Endodermal cell (in vitro differentiated cells): ENCODE data around the gene PDE4A. TPM values are rescaled to one million over a fixed set of nuclear protein-coding genes. Genes with fewer than 3 reads are reported as not detected.

ENCODE experiments used
- DNase-seq: peaks from one replicate; pipeline ENCODE4 v3.0.0-alpha.2; 2017
- H3K27ac ChIP-seq: 2 replicates; pipeline ENCODE4 v1.5.1; 2013; ENCODE audit warnings: mild to moderate bottlenecking, low read depth, low read length, moderate library complexity
- H3K27me3 ChIP-seq: 2 replicates; pipeline ENCODE4 v1.6.1; 2013; ENCODE audit warnings: mild to moderate bottlenecking, low read length, moderate library complexity; ENCODE audit not compliant: insufficient read depth, control insufficient read depth, poor library complexity, severe bottlenecking
- H3K36me3 ChIP-seq: 2 replicates; pipeline ENCODE4 v1.7.0; 2013; ENCODE audit warnings: mild to moderate bottlenecking, low read length, moderate library complexity; ENCODE audit not compliant: control insufficient read depth, insufficient read depth
- H3K4me1 ChIP-seq: one replicate; pipeline ENCODE4 v1.7.0; 2013; ENCODE audit warnings: low read length; ENCODE audit not compliant: control insufficient read depth, insufficient read depth
- H3K4me3 ChIP-seq: 2 replicates; pipeline ENCODE4 v1.5.1; 2013; ENCODE audit warnings: mild to moderate bottlenecking, low read length, moderate library complexity
- H3K9ac ChIP-seq: 2 replicates; pipeline ENCODE4 v1.6.1; 2013; ENCODE audit warnings: mild to moderate bottlenecking, low read length, moderate library complexity; ENCODE audit not compliant: poor library complexity, severe bottlenecking; ENCODE audit errors: extremely low read depth
- H3K9me3 ChIP-seq: 2 replicates; pipeline ENCODE4 v1.6.1; 2013; ENCODE audit warnings: mild to moderate bottlenecking, low read length, moderate library complexity; ENCODE audit not compliant: control insufficient read depth
- H3K27ac Mint-ChIP-seq: 2 replicates; pipeline ENCODE4 v1.8.0; 2020; ENCODE audit warnings: mixed read lengths
- H3K27me3 Mint-ChIP-seq: 2 replicates; pipeline ENCODE4 v1.8.0; 2021; ENCODE audit warnings: mild to moderate bottlenecking, mixed read lengths; ENCODE audit not compliant: insufficient read depth
- H3K36me3 Mint-ChIP-seq: 2 replicates; pipeline ENCODE4 v1.8.0; 2020; ENCODE audit warnings: low read depth, mixed read lengths
- H3K4me1 Mint-ChIP-seq: 2 replicates; pipeline ENCODE4 v1.8.0; 2020; ENCODE audit warnings: mixed read lengths
- H3K4me3 Mint-ChIP-seq: 2 replicates; pipeline ENCODE4 v1.8.0; 2020; ENCODE audit warnings: mild to moderate bottlenecking, moderate library complexity, mixed read lengths
- H3K9me3 Mint-ChIP-seq: 2 replicates; pipeline ENCODE4 v1.8.0; 2020; ENCODE audit warnings: mild to moderate bottlenecking, mixed read lengths
- WGBS, 2 experiments: methylation state at CpG; one replicate each; pipeline versions ENCODE4 v1.1.5 to v1.1.7; 2013; ENCODE audit warnings: missing lambda C conversion rate in 2 of 2, mixed read lengths in 1 of 2; ENCODE audit not compliant: insufficient coverage in 1 of 2, insufficient read length in 1 of 2; 5-methylcytosine and 5-hydroxymethylcytosine counted together
- total RNA-seq, 2 donors: library from RNA; stranded (reverse); fragmentation: NEBNext Ultra II Directional in 1 of 2; extraction: Animal tissue kit (Norgen Biotek cat#: 25700) in 1 of 2; gene quantifications; 2 replicates in 1 of 2; 3 replicates in 1 of 2; pipeline ENCODE4 v1.2.1, GENCODE V29; 2021
- TF ChIP-seq, protein P1 (sequence below): fragments of 200-600 bp; sonication (generic); conservative IDR thresholded peaks from 2 replicates; pipeline ENCODE4 v1.5.0; 2021; ENCODE audit warnings: antibody characterized with exemption, mild to moderate bottlenecking

PDE4A gene
- total RNA-seq, 2 donors from 2014 or later: 1.7 to 2.6 TPM

DNA sequence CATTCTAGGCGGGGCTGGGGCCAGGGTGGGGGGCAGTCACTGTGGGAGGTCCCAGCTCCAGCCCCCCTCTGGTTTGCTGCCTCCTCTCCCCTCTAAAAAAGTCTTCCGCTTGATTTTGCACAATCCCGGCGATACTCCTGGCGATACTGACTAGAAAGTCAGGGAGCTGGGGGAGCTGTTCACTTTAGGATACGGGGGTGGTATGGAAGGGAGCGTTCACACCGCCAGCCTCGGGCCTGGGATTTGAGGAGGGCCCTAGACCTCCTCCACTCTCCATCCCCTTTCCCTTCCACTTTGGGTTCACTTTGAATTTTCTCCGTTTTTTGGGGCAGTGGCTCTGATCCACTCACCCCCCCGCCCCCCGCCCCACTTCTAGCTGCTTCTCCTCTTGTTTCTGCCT is 47.8 kb downstream of the PDE4A start:
- Mint-ChIP-seq H3K4me1 (no peaks in the 10 kb centered on the region), H3K4me3 (no peak overlapping the region), H3K36me3 (no peaks in the 10 kb centered on the region), H3K27ac (no peak overlapping the region), H3K27me3 (no peaks in the 10 kb centered on the region), H3K9me3 (no peaks in the 10 kb centered on the region)
- 78 to 89% methylated on average over 4 to 10 of the region's 12 CpGs for WGBS, 2 experiments
- no peaks in the 10 kb centered on the region for H3K9me3 ChIP-seq
- H3K27me3 ChIP-seq: no peaks in the 10 kb centered on the region
- DNase-seq: no peak
- no peak overlapping the region for H3K27ac ChIP-seq
- TF ChIP-seq, protein P1, sequence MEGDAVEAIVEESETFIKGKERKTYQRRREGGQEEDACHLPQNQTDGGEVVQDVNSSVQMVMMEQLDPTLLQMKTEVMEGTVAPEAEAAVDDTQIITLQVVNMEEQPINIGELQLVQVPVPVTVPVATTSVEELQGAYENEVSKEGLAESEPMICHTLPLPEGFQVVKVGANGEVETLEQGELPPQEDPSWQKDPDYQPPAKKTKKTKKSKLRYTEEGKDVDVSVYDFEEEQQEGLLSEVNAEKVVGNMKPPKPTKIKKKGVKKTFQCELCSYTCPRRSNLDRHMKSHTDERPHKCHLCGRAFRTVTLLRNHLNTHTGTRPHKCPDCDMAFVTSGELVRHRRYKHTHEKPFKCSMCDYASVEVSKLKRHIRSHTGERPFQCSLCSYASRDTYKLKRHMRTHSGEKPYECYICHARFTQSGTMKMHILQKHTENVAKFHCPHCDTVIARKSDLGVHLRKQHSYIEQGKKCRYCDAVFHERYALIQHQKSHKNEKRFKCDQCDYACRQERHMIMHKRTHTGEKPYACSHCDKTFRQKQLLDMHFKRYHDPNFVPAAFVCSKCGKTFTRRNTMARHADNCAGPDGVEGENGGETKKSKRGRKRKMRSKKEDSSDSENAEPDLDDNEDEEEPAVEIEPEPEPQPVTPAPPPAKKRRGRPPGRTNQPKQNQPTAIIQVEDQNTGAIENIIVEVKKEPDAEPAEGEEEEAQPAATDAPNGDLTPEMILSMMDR: no peak
- no peaks in the 10 kb centered on the region for H3K36me3 ChIP-seq
- H3K4me1 ChIP-seq: no peaks in the 10 kb centered on the region
- no peak overlapping the region for H3K9ac ChIP-seq
- no peak overlapping the region for H3K4me3 ChIP-seq

DNA sequence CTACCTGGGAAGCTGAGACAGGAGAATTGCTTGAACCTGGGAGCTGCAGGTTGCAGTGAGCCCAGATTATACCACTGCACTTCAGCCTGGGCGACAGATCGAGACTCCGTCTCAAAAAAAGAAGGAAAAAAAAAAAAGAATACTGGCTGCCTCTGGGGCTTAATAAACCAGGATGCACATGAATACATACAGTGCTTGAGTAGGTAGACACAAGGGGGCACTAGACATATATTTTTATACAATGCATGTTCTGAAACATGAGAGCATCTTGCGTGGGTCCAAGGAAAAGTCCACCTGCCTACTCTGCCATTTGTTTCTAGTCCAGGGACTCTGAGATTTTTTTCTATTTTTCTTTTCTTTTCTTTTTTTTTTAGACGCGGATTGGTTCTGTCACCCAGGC is 51.6 kb downstream of the PDE4A start:
- Mint-ChIP-seq H3K27me3 (peaks cover 3% of the 10 kb centered on the region), H3K4me1 (no peaks in the 10 kb centered on the region), H3K27ac (no peak overlapping the region), H3K9me3 (no peaks in the 10 kb centered on the region), H3K4me3 (no peak overlapping the region), H3K36me3 (no peaks in the 10 kb centered on the region)
- H3K4me3 ChIP-seq: no peak overlapping the region
- H3K27me3 ChIP-seq: no peaks in the 10 kb centered on the region
- no peak overlapping the region for H3K9ac ChIP-seq
- no peak overlapping the region for H3K27ac ChIP-seq
- WGBS, 2 experiments: 73 to 87% methylated on average over 2 to 6 of the region's 6 CpGs
- TF ChIP-seq, protein P1: peak; percentile 52
- no peaks in the 10 kb centered on the region for H3K36me3 ChIP-seq
- DNase-seq: no peak
- no peaks in the 10 kb centered on the region for H3K4me1 ChIP-seq
- H3K9me3 ChIP-seq: no peaks in the 10 kb centered on the region

DNA sequence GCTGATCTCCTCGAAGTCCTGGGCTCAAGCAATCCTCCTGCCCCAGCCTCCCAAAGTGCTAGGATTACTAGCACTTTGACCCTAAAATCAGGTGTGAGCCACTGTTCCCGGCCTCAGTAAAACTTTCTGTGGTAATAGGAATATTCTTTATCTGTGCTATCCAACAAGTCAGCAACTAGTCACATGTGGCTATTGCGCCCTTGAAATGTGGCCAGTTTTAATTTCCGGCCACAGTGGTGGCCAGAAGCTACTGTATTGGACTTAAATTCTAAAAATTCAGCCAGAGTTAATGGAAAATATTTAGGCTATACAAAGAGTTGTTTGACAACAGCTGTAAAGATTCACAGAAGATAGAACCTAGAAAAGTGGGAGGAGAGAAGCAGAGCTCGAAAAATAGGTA is 52.9 kb downstream of the PDE4A start:
- no peak for DNase-seq
- Mint-ChIP-seq H3K9me3 (no peaks in the 10 kb centered on the region), H3K27ac (no peak overlapping the region), H3K4me1 (no peaks in the 10 kb centered on the region), H3K27me3 (peaks cover 6% of the 10 kb centered on the region), H3K4me3 (no peak overlapping the region), H3K36me3 (no peaks in the 10 kb centered on the region)
- no peak overlapping the region for H3K9ac ChIP-seq
- no peaks in the 10 kb centered on the region for H3K27me3 ChIP-seq
- no peaks in the 10 kb centered on the region for H3K4me1 ChIP-seq
- no peaks in the 10 kb centered on the region for H3K9me3 ChIP-seq
- H3K27ac ChIP-seq: no peak overlapping the region
- H3K36me3 ChIP-seq: no peaks in the 10 kb centered on the region
- TF ChIP-seq, protein P1: no peak
- no peak overlapping the region for H3K4me3 ChIP-seq
- 85 to 91% methylated on average over 4 to 5 of the region's 5 CpGs for WGBS, 2 experiments
